Stimulated activated naive CD4-positive, alpha-beta T cell treated with Interleukin-2 at 50 U/mL for 16 hours (primary cell): ENCODE data around the gene CTNNBIP1.
"Not testable (repeated sequence)": the region's sequence is repeated elsewhere in the genome, so short reads cannot be mapped to it uniquely, and the experiment has no call there.

Experiments used
- DNase-seq: peaks from one replicate; lab custom pipeline; 2025; lab: John Stamatoyannopoulos, UW

The CTNNBIP1 gene

GRCh38 chr1:9803003-9803918 lies 106.8 kb downstream of the CTNNBIP1 start:
- DNase-seq, result not testable (repeated sequence)

- DNase-seq, result no peak
Measured at GRCh38 chr1:9801909-9802308, 108.2 kb downstream of the CTNNBIP1 start.
